A549 treated with Hydrocortisone at 1 μM for 4 hours (cell line): Measurements from ENCODE around the gene SAE1. TPM values are rescaled to one million over a fixed set of nuclear protein-coding genes. Genes with fewer than 3 reads are reported as not detected.

Experiments used
- total RNA-seq: library from RNA; stranded (reverse); fragments of 200-300 nt; extraction: Qiagen RNA extraction; gene quantifications from 5 replicates; pipeline ENCODE4 v1.2.3, GENCODE V29; 2022

Gene SAE1
- total RNA-seq = 197 to 260 TPM (median 209 TPM) in 5 replicates

DNA sequence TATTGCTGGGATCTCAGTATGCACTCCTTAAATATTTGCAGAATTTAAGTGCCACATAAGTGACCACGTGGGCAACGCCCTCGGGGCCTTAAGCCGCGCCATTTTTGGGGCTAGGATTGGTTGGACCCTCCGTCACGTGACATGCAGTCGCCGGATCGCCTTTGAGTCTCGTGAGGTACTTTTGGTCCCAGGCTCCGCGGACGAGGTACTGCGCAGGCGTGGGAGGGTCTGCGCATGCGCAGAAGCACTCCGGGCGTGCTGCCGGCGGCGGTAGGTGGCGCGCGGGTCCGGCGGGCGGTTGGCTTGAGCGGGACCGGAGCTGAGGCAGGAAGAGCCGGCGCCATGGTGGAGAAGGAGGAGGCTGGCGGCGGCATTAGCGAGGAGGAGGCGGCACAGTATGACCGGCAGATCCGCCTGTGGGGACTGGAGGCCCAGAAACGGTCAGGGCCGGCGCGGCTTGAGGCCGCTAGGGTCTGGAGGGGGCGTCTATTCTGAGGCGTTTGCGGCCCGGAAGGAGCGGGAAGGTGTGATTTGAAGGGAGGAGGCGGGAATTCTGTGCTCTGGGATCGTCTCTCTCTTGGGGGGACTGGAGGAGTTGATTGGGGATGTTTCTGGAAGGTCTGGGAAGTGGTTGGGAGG, at the start of gene SAE1:
Gene SAE1 (plus strand): TSS at position 247 of the 639 bp plus-strand sequence. CDS start 96 bp downstream, at position 343.

DNA sequence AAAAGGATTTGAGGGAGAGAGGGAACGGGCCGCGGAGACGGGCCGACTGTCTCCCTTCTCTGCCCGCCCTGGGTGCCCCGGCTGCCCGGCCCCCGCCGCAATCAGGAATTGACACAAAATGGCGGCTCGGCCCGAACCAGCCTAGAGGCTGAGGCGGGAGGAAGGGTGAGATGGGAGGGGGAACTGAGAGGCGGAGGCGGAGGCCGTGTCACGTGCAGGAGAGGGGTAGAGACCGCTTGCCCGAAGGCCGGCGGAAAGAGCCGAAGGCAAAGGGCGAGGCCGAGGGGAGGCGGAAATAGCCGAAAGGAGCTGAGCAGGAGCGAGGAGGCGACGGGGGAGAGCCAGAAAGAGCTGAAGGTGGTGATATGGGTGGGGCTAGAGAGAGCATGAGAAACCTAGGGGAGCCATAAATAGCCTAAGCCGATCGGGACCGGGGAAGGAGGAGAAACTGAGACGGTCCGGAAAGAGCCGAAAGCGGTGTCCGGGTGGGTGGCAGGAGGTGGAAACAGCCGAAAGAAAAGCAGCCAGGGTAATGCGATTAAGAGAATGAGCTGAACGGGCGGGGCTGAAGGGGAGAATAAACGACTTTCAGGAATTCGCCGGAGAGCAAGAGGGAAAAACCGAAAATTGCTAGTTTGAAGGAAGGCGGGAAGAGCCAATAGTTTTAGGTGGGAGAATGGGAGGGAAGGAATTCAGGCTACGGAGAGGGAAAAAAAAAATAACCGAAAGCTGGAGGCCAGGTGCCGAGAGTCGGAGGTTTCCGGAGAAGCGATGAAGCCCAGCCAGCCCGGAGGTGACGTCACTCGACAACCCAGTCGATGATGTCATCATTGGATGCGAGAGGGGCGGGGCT, 17.4 kb upstream of the SAE1 start, which contains the start of gene ZC3H4:
Gene ZC3H4 (minus strand): TSS at position 780 of the 853 bp plus-strand sequence. CDS start 1,192 bp downstream, outside the sequence.

GRCh38 chr19:47230921-47231214, 100.2 kb downstream of the SAE1 start, which contains the start of gene BBC3:
Gene BBC3, minus strand, starts transcription at chr19:47231199. Its CDS starts 2,768 bp downstream, at chr19:47228431.

DNA sequence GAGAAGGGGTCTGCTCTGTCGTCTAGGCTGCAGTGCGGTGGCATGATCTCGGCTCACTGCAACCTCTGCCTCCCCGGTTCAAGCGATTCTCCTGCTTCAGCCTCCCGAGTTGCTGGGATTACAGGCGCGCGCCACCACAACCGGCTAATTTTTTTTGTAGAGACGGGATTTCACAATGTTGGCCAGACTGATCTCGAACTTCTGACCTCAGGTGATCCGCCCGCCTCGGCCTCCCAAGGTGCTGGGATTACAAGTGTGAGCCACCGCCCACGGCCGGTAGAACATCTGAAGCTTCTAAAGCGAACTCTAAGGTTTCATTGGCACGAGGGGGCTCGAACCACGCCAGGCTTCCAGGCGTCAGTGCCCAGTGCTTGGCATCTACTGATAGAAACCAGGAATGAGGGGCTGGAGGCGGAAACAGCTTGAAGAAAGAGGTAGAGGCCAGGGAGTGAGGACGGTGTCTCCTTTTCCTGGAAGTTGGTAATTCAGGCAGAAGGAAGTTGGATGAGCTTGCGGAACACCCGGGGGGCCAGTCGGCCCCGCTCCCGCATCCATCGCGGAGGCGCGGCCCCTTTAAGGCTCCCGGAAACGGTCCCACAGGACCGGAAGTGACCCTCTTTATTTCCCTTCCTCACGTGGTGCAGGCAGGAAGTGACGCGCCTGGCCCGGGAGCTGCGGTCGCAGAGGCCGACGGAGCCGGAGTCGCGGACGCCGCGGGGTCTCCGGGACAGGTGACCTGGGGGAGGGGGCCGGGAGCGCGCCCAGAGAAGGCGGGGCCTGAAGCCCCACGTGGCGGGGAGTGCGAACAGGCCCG, 125.5 kb downstream of the SAE1 start, which contains the start of gene CCDC9:
Gene CCDC9 (plus strand): TSS at position 647 of the 814 bp plus-strand sequence. CDS start 1,876 bp downstream, outside the sequence.

Other genes starting within 250 kb of the SAE1 start
- gene NPAS1, start 111.0 kb upstream of the SAE1 start, total RNA-seq = 4.8 to 9.1 TPM (median 6.5 TPM) in 5 replicates
- 26.4 to 80.9 TPM (median 77.6 TPM) in 5 replicates for gene TMEM160, start 82.2 kb upstream of the SAE1 start, total RNA-seq
- gene ZC3H4, start 17.1 kb upstream of the SAE1 start, total RNA-seq = 20.1 to 27.0 TPM (median 21.0 TPM) in 5 replicates
- gene BBC3, start 100.4 kb downstream of the SAE1 start, total RNA-seq = 16.3 to 29.6 TPM (median 27.1 TPM) in 5 replicates
- gene CCDC9, start 125.7 kb downstream of the SAE1 start, total RNA-seq = 21.7 to 26.3 TPM (median 23.8 TPM) in 5 replicates
- gene INAFM1, start 144.1 kb downstream of the SAE1 start, total RNA-seq = 3.6 to 11.0 TPM (median 10.2 TPM) in 5 replicates
- 1.5 to 2.8 TPM (median 2.1 TPM) in 5 replicates for gene C5AR1, start 179.0 kb downstream of the SAE1 start, total RNA-seq
- gene C5AR2, start 201.3 kb downstream of the SAE1 start, total RNA-seq = 8.7 to 15.7 TPM (median 10.6 TPM) in 5 replicates
- gene DHX34, start 218.5 kb downstream of the SAE1 start, total RNA-seq = 31.8 to 37.2 TPM (median 35.8 TPM) in 5 replicates